ENCODE data around the gene PGAM1. TPM values are rescaled to one million over a fixed set of nuclear protein-coding genes. Genes with fewer than 3 reads are reported as not detected.

The PGAM1 gene
- total RNA-seq, 1 experiment from 2014 or later = 497 TPM

- Histone ChIP-seq H3K9me3 (ENCODE audit: control insufficient read depth in 1 of 2, insufficient read depth in 1 of 2, low read depth in 1 of 2, low read length in 2 of 2) (no peaks in the 10 kb centered on the region), H3K4me1 (ENCODE audit: control insufficient read depth in 1 of 2, insufficient read depth in 2 of 2, low read length in 2 of 2) (peaks cover 20 to 34% of the 10 kb centered on the region in 2 experiments), H3K79me2 (ENCODE audit: insufficient read depth, low read length) (0 out of 2 replicates have a peak, but pooled peaks cover 3% of the 10 kb centered on the region), H3K27ac (ENCODE audit: low read depth, low read length) (peak overlapping the region; percentile 68), H3K36me3 (ENCODE audit: control insufficient read depth in 1 of 2, insufficient read depth in 2 of 2, low read length in 2 of 2) (peaks cover 57 to 73% of the 10 kb centered on the region in 2 experiments), H3K9ac (ENCODE audit: low read length) (no peak overlapping the region), H2AFZ (ENCODE audit: low read depth, low read length, poor library complexity, severe bottlenecking) (no peak overlapping the region), H3K9me2 (ENCODE audit: insufficient read depth) (no peaks in the 10 kb centered on the region), H3K4me3 (replicated peaks in 1 of 2; ENCODE audit: low read depth in 1 of 2, low read length in 2 of 2) (no peak overlapping the region), H3K27me3 (ENCODE audit: insufficient read depth, low read length) (no peaks in the 10 kb centered on the region), H3K4me2 (ENCODE audit: low read length) (no peak overlapping the region), H4K20me1 (ENCODE audit: insufficient read depth) (peaks cover 2% of the 10 kb centered on the region; the same call in 1 of the 2 replicates)
- ChIA-PET POLR2A (interaction anchor here (1.2 kb wide), 1 partner anchor 154 kb away, joined by 3 read pairs; no protein-coding TSS in a partner anchor), RAD21 (ENCODE audit: low non-redundant PET in 1 of 2, low total read pairs in 2 of 2, uncharacterized antibody in 2 of 2, unreplicated experiment in 2 of 2) (interaction anchor here in 1 of 2 experiments (1.2 kb wide), 1 partner anchor 90 kb away, joined by 4 read pairs; no protein-coding TSS in a partner anchor), CTCF (interaction anchor here (0.7 to 1.0 kb wide), 5 partner anchors 11 to 152 kb away, joined by 3 to 5 read pairs (median 3); no protein-coding TSS in a partner anchor)
- intact Hi-C loops (cut with micrococcal nuclease) = loop anchor here (1.0 to 5.0 kb wide), 3 partner anchors 90 to 391 kb away; no protein-coding TSS in a partner anchor
- DNase-seq (ENCODE audit: low read depth, low spot score) (peak; percentile 40), ATAC-seq (peak; percentile 69)
- TF ChIP-seq TCF7L2 (IDR thresholded peaks at IDR 0.05; ENCODE audit: borderline replicate concordance, extremely low read depth, insufficient read depth, insufficient read length) (no peak), CTCF (IDR thresholded peaks at IDR 0.05 in 2 of 3, conservative IDR thresholded peaks at IDR 0.05 in 1 of 3; ENCODE audit: borderline replicate concordance in 1 of 3, insufficient read depth in 1 of 3, low read depth in 2 of 3, low read length in 2 of 3) (peak; percentile 82 to 95 (median 95)), ZFX (IDR thresholded peaks at IDR 0.05) (no peak), RAD21 (IDR thresholded peaks at IDR 0.05; ENCODE audit: low read depth) (peak; percentile 95), CEBPB (IDR thresholded peaks at IDR 0.05; ENCODE audit: low read depth) (peak; percentile 38; the same call in 1 of the 2 replicates), POLR2AphosphoS5 (IDR thresholded peaks at IDR 0.05; ENCODE audit: low read depth, low read length) (peak; percentile 17; the same call in 1 of the 2 replicates), SP1 (IDR thresholded peaks at IDR 0.05; ENCODE audit: low read depth) (peak; percentile 51), CBX3 (IDR thresholded peaks at IDR 0.05; ENCODE audit: low read depth) (peak; percentile 13; the same call in 1 of the 2 replicates)
- BruUV-seq (replicated peaks) = no TSS peak
Observed at GRCh38 chr10:97463363-97464132, 37.6 kb downstream of the PGAM1 start.
